HepG2 (cell line): Measurements from ENCODE around the gene JPH2. TPM values are rescaled to one million over a fixed set of nuclear protein-coding genes. Genes with fewer than 3 reads are reported as not detected.
A peak's percentile ranks its signal among the peaks of the same experiment; 100 is the strongest.

Experiments
- ATAC-seq: fragments of 200-7000 bp; cut with Tn5 transposase; 3 replicates; pipeline ENCODE4 v1.9.1; 2020; ENCODE audit warnings: mild to moderate bottlenecking, moderate library complexity
- BruUV-seq: library from RNA; stranded (reverse); fragments of 400-500 nt; replicated peaks from 2 replicates; lab custom pipeline; 2021; lab: Mats Ljungman, UMichigan
- CTCF ChIA-PET: fragments of 300-600 bp; formaldehyde crosslinking; extraction: SDS; loops from one replicate; lab custom pipeline; 2021; ENCODE audit warnings: low total read pairs, inconsistent platforms, low intra/inter-chr PET ratio; lab: Yijun Ruan, JAX
- POLR2A ChIA-PET: fragments of 350-600 bp; sonication (Branson Sonifier 250); formaldehyde crosslinking; loops from one replicate; lab custom pipeline; 2020; ENCODE audit warnings: antibody characterized with exemption, inconsistent platforms; lab: Yijun Ruan, JAX
- DNase-seq: peaks from one replicate; pipeline ENCODE4 v3.0.0-alpha.2; 2015; ENCODE audit warnings: low spot score
- FAIRE-seq: peaks from 3 replicates; lab custom pipeline; 2011; peaks lifted over from hg19 to GRCh38; lab: Jason Lieb, UNC
- H2AFZ ChIP-seq: one replicate; pipeline ENCODE4 v1.6.1; 2011; ENCODE audit warnings: low read length, inconsistent platforms
- H3K27ac ChIP-seq: fragments of 300-600 bp; 3 replicates; pipeline ENCODE4 v1.8.0; 2011; ENCODE audit warnings: mixed run types, mild to moderate bottlenecking, mixed read lengths, low read length, inconsistent platforms; ENCODE audit not compliant: insufficient read depth; ENCODE audit errors: extremely low read length
- H3K27me3 ChIP-seq, 2 experiments: fragments of 200-600 bp in 1 of 2; 2 replicates in 1 of 2; 3 replicates in 1 of 2; pipeline versions ENCODE4 v1.6.0 to v1.8.0; 2011; ENCODE audit warnings: low read length in 2 of 2, mild to moderate bottlenecking in 2 of 2, moderate library complexity in 2 of 2, inconsistent platforms in 1 of 2; ENCODE audit not compliant: insufficient read depth in 2 of 2, control insufficient read depth in 1 of 2
- H3K36me3 ChIP-seq, 2 experiments: fragments of 200-600 bp in 1 of 2; replicated peaks in 1 of 2; 2 replicates in 1 of 2; 3 replicates in 1 of 2; pipeline versions ENCODE4 v1.5.1 to v1.8.0; 2011; ENCODE audit warnings: low read length in 2 of 2, inconsistent platforms in 1 of 2; ENCODE audit not compliant: insufficient read depth in 2 of 2, control insufficient read depth in 1 of 2
- H3K4me1 ChIP-seq: 2 replicates; pipeline ENCODE4 v1.5.1; 2012; ENCODE audit warnings: low read length, inconsistent platforms; ENCODE audit not compliant: insufficient read depth
- H3K4me2 ChIP-seq: 2 replicates; pipeline ENCODE4 v1.6.0; 2011; ENCODE audit warnings: low read depth, low read length, inconsistent platforms
- H3K4me3 ChIP-seq, 3 experiments: fragments of 200-600 bp in 1 of 3; sonication (generic), shearing (Covaris generic) in 1 of 3; replicated peaks in 1 of 3; 2 replicates each; pipeline ENCODE4 v1.5.1; 2011 to 2016; ENCODE audit warnings: low read length in 3 of 3, inconsistent platforms in 2 of 3, low read depth in 2 of 3, mild to moderate bottlenecking in 2 of 3, control low read depth in 1 of 3, mixed read lengths in 1 of 3; ENCODE audit not compliant: insufficient read depth in 1 of 3
- H3K79me2 ChIP-seq: one replicate; pipeline ENCODE4 v1.6.1; 2011; ENCODE audit warnings: low read length, inconsistent platforms; ENCODE audit not compliant: insufficient read depth
- H3K9ac ChIP-seq: 2 replicates; pipeline ENCODE4 v1.6.0; 2011; ENCODE audit warnings: mild to moderate bottlenecking, low read depth, low read length, inconsistent platforms; ENCODE audit not compliant: insufficient read depth
- H3K9me3 ChIP-seq: 2 replicates; pipeline ENCODE4 v1.5.1; 2012; ENCODE audit warnings: mild to moderate bottlenecking, low read length
- H4K20me1 ChIP-seq: 2 replicates; pipeline ENCODE4 v1.6.0; 2011; ENCODE audit warnings: inconsistent platforms, mild to moderate bottlenecking, low read length, moderate library complexity; ENCODE audit not compliant: insufficient read depth
- ZNF121 ChIP-seq: sonication (generic); formaldehyde crosslinking; IDR thresholded peaks from 2 replicates; pipeline ENCODE4 v1.5.0; 2020; ENCODE audit warnings: mild to moderate bottlenecking, missing genetic modification reagents
- WGBS: methylation state at CpG from one replicate; pipeline ENCODE4 v1.1.6; 2017; ENCODE audit warnings: low lambda C conversion rate; 5-methylcytosine and 5-hydroxymethylcytosine counted together
- in situ Hi-C: cut with HindIII; loops from 2 replicates; pipeline ENCODE4 v1.10.0; 2017; ENCODE audit warnings: low pct_unique_long_range_greater_than_20kb; ENCODE audit not compliant: extremely low pct_ligation_motif_present
- intact Hi-C: fragments of 100-400 bp; cut with micrococcal nuclease; formaldehyde crosslinking; loops from one replicate; pipeline ENCODE4 v1.10.0; 2022; ENCODE audit not compliant: unreplicated experiment
- polyA plus RNA-seq, 8 experiments: library from polyadenylated mRNA; depleted of rRNA in 3 of 8; stranded (reverse) in 7 of 8; unstranded in 1 of 8; fragments of >200 nt; fragmentation: Illumina TruSeq in 4 of 8; extraction: Trizol in 4 of 8; gene quantifications; 2 replicates each; pipeline versions ENCODE4 v1.2.1 to v1.2.3, GENCODE V29; 2011 to 2016; ENCODE audit warnings: low read depth in 4 of 8, missing spikeins in 1 of 8, mixed read lengths in 1 of 8; ENCODE audit not compliant: insufficient read depth in 1 of 8
- total RNA-seq, 5 experiments: library from RNA; depleted of rRNA; stranded (reverse); fragments of >200 nt; fragmentation: Illumina TruSeq; extraction: Trizol; gene quantifications; 2 replicates each; pipeline ENCODE4 v1.2.3, GENCODE V29; 2016; ENCODE audit warnings: low read depth in 1 of 5
- TF ChIP-seq, protein P1 (sequence below): sonication (generic); formaldehyde crosslinking; IDR thresholded peaks from 2 replicates; pipeline ENCODE4 v1.5.0; 2020; ENCODE audit warnings: mild to moderate bottlenecking, missing genetic modification reagents
- TF ChIP-seq, protein P2 (sequence below): sonication (generic); formaldehyde crosslinking; IDR thresholded peaks from 2 replicates; pipeline ENCODE4 v1.4.0; 2020; ENCODE audit warnings: mild to moderate bottlenecking, missing genetic modification reagents

JPH2 gene
- total and polyA plus RNA-seq, 2 of the 13 experiments (the other 11 are each of a cell fraction or from before 2014, with no cell fraction given), result 0.42 TPM; not detected in 1

DNA sequence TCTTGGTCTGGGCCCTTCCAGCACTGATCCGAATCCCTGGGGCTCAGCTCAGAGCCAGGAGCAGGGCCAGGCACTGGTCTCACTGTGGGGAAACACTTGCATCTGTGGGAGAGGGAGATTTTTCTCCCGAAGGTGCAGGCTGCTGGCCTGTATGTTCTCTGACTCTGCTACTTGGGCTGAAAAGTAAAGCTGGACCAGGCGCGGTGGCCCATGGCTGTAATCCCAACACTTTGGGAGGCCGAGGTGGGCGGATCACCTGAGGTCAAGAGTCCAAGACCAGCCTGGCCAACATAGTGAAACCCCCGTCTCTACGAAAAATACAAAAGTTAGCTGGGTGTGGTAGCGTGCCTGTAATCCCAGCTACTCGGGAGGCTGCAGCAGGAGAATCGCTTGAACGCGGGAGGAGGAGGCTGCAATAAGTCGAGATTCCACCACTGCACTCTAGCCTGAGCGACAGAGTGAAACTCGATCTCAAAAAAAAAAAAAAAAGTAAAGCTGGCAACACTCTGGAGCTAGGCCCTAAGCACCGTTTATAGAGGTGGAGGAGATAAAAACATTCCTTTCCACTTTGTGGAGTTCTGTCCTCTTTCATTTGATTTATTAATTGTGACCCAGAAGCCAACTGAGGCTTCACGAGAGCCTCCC lies 41.7 kb downstream of the JPH2 start:
- Histone ChIP-seq H3K9me3 (no peaks in the 10 kb centered on the region), H3K4me3 (no peak overlapping the region), H3K4me1 (peaks cover 14% of the 10 kb centered on the region), H3K9ac (no peak overlapping the region), H3K36me3 (no peaks in the 10 kb centered on the region), H2AFZ (no peak overlapping the region), H3K79me2 (no peaks in the 10 kb centered on the region), H3K27me3 (peaks cover 8 to 62% of the 10 kb centered on the region in 2 experiments; a peak in 4 of 5 replicates), H4K20me1 (no peaks in the 10 kb centered on the region), H3K27ac (no peak overlapping the region), H3K4me2 (peak overlapping the region; percentile 4)
- peak; percentile 91 for TF ChIP-seq ZNF121 (CRISPR knock-in tag)
- TF ChIP-seq, protein P1, sequence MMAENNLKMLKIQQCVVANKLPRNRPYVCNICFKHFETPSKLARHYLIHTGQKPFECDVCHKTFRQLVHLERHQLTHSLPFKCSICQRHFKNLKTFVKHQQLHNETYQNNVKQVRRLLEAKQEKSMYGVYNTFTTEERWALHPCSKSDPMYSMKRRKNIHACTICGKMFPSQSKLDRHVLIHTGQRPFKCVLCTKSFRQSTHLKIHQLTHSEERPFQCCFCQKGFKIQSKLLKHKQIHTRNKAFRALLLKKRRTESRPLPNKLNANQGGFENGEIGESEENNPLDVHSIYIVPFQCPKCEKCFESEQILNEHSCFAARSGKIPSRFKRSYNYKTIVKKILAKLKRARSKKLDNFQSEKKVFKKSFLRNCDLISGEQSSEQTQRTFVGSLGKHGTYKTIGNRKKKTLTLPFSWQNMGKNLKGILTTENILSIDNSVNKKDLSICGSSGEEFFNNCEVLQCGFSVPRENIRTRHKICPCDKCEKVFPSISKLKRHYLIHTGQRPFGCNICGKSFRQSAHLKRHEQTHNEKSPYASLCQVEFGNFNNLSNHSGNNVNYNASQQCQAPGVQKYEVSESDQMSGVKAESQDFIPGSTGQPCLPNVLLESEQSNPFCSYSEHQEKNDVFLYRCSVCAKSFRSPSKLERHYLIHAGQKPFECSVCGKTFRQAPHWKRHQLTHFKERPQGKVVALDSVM (CRISPR knock-in tag), result 0 out of 2 replicates have a peak, but pooled peaks have one; percentile 30
- TF ChIP-seq, protein P2, sequence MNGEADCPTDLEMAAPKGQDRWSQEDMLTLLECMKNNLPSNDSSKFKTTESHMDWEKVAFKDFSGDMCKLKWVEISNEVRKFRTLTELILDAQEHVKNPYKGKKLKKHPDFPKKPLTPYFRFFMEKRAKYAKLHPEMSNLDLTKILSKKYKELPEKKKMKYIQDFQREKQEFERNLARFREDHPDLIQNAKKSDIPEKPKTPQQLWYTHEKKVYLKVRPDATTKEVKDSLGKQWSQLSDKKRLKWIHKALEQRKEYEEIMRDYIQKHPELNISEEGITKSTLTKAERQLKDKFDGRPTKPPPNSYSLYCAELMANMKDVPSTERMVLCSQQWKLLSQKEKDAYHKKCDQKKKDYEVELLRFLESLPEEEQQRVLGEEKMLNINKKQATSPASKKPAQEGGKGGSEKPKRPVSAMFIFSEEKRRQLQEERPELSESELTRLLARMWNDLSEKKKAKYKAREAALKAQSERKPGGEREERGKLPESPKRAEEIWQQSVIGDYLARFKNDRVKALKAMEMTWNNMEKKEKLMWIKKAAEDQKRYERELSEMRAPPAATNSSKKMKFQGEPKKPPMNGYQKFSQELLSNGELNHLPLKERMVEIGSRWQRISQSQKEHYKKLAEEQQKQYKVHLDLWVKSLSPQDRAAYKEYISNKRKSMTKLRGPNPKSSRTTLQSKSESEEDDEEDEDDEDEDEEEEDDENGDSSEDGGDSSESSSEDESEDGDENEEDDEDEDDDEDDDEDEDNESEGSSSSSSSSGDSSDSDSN (CRISPR knock-in tag), result no peak
- BruUV-seq, result no TSS peak
- ChIA-PET POLR2A (no interaction called here), CTCF (no interaction called here)
- intact Hi-C loops (no loop called here), in situ Hi-C loops (no loop called here)
- DNase-seq (no peak), ATAC-seq (peak; percentile 56), FAIRE-seq (no peak)
- WGBS, result 20% methylated on average over 18 of the region's 18 CpGs
